Brain microvascular endothelial cell (primary cell): ENCODE data around the gene ZNF263.
"Not testable (repeated sequence)": the region's sequence is repeated elsewhere in the genome, so short reads cannot be mapped to it uniquely, and the experiment has no call there.

Source experiments
- DNase-seq: peaks from one replicate; pipeline ENCODE4 v3.0.0-alpha.2; 2020
- H3K27ac ChIP-seq: fragments of 250-450 bp; sonication (Bioruptor Pico); 2 replicates; pipeline ENCODE4 v1.5.1; 2020; ENCODE audit warnings: mild to moderate bottlenecking, moderate library complexity
- H3K27me3 ChIP-seq: fragments of 250-450 bp; sonication (Bioruptor Pico); replicated peaks from 2 replicates; pipeline ENCODE4 v1.5.1; 2020; ENCODE audit warnings: mild to moderate bottlenecking
- H3K36me3 ChIP-seq: fragments of 250-450 bp; sonication (Bioruptor Pico); replicated peaks from 2 replicates; pipeline ENCODE4 v1.5.1; 2020; ENCODE audit warnings: mild to moderate bottlenecking
- H3K4me3 ChIP-seq: 2 replicates; pipeline ENCODE4 v1.5.1; 2011; ENCODE audit warnings: low read depth, mild to moderate bottlenecking, control low read depth, low read length, moderate library complexity
- CTCF ChIP-seq: IDR thresholded peaks from 2 replicates; pipeline ENCODE4 v1.5.1; 2011; ENCODE audit warnings: low read depth, mild to moderate bottlenecking, moderate library complexity, low read length, control low read depth, inconsistent platforms; ENCODE audit errors: missing control alignments
- in situ Hi-C: cut with HindIII; loops from 2 replicates; pipeline ENCODE4 v1.10.0; 2017; ENCODE audit warnings: low sequenced_read_pairs, low pct_ligation_motif_present

ZNF263 gene

GRCh38 chr16:3259836-3260235 lies 23.5 kb upstream of the ZNF263 start:
- in situ Hi-C loops: no loop called here
- Histone ChIP-seq H3K4me3 (no peak overlapping the region), H3K27ac (no peak overlapping the region), H3K36me3 (no peaks in the 10 kb centered on the region), H3K27me3 (no peaks in the 10 kb centered on the region)
- TF ChIP-seq CTCF: no peak
- no peak for DNase-seq

GRCh38 chr16:3262517-3262916 lies 20.8 kb upstream of the ZNF263 start:
- Histone ChIP-seq H3K27ac (no peak overlapping the region), H3K4me3 (no peak overlapping the region), H3K27me3 (no peaks in the 10 kb centered on the region), H3K36me3 (no peaks in the 10 kb centered on the region)
- no peak for DNase-seq
- TF ChIP-seq CTCF: no peak
- in situ Hi-C loops: no loop called here

- TF ChIP-seq CTCF: peak; percentile 50
- H3K27me3 ChIP-seq: no peaks in the 10 kb centered on the region
- in situ Hi-C loops: no loop called here
- no peaks in the 10 kb centered on the region for H3K36me3 ChIP-seq
- H3K4me3 ChIP-seq: peak overlapping the region; percentile 70
- peak overlapping the region; percentile 92 for H3K27ac ChIP-seq
- DNase-seq: peak; percentile 98
Observed at GRCh38 chr16:3264137-3265036, 18.9 kb upstream of the ZNF263 start.

- H3K27ac ChIP-seq: no peak overlapping the region
- H3K27me3 ChIP-seq: no peaks in the 10 kb centered on the region
- DNase-seq: peak; percentile 20
- H3K36me3 ChIP-seq: no peaks in the 10 kb centered on the region
- peak; percentile 52 for TF ChIP-seq CTCF
- no peak overlapping the region for H3K4me3 ChIP-seq
- in situ Hi-C loops: no loop called here
Observed at GRCh38 chr16:3266873-3267537, 16.3 kb upstream of the ZNF263 start.

- in situ Hi-C loops: no loop called here
- DNase-seq: no peak
- no peaks in the 10 kb centered on the region for H3K27me3 ChIP-seq
- no peak overlapping the region for H3K27ac ChIP-seq
- H3K36me3 ChIP-seq: no peaks in the 10 kb centered on the region
- no peak for TF ChIP-seq CTCF
- no peak overlapping the region for H3K4me3 ChIP-seq
Observed at GRCh38 chr16:3268294-3268693, 15.0 kb upstream of the ZNF263 start.

GRCh38 chr16:3270718-3271117 lies 12.6 kb upstream of the ZNF263 start:
- H3K4me3 ChIP-seq, DNase-seq, H3K27me3 ChIP-seq, in situ Hi-C loops, H3K36me3 ChIP-seq, H3K27ac ChIP-seq: not testable (repeated sequence)

GRCh38 chr16:3271281-3271680 lies 12.0 kb upstream of the ZNF263 start:
- H3K27me3 ChIP-seq, H3K27ac ChIP-seq, DNase-seq, H3K4me3 ChIP-seq, H3K36me3 ChIP-seq, in situ Hi-C loops: not testable (repeated sequence)
